DND-41 (cell line): ENCODE results near the gene DBNL.

Source experiments
- EZH2 ChIP-seq: IDR thresholded peaks from 3 replicates; pipeline ENCODE4 v1.6.1; 2012; ENCODE audit warnings: borderline replicate concordance, low read depth, mild to moderate bottlenecking, moderate library complexity, low read length, inconsistent platforms; ENCODE audit not compliant: severe bottlenecking
- TF ChIP-seq, protein P1 (sequence below): IDR thresholded peaks from 2 replicates; pipeline ENCODE4 v1.5.1; 2012; ENCODE audit warnings: borderline replicate concordance, low read length, moderate library complexity, mild to moderate bottlenecking; ENCODE audit not compliant: poor library complexity, severe bottlenecking; ENCODE audit errors: extremely low read depth

DNA sequence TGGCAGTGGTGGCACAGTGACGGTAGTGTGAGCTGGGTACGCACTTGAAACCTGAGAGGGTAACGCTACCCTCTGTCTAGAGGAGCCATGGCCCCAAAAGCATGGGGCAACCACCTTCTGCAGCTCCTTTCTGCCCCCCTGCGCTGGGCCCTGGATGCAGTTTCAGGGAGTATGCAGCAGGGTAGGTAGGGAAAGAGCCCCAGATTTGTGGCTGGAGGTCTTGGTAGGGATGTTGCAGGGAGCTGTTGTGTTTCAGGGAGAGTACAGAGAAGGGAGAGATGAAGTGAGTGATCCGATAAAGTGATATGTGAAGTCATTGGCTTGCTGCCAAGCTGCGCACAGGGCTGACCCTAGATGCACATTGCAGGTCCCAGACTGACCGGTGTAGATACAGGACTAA lies 23.6 kb downstream of the DBNL start:
- TF ChIP-seq EZH2 = no peak
- TF ChIP-seq, protein P1, sequence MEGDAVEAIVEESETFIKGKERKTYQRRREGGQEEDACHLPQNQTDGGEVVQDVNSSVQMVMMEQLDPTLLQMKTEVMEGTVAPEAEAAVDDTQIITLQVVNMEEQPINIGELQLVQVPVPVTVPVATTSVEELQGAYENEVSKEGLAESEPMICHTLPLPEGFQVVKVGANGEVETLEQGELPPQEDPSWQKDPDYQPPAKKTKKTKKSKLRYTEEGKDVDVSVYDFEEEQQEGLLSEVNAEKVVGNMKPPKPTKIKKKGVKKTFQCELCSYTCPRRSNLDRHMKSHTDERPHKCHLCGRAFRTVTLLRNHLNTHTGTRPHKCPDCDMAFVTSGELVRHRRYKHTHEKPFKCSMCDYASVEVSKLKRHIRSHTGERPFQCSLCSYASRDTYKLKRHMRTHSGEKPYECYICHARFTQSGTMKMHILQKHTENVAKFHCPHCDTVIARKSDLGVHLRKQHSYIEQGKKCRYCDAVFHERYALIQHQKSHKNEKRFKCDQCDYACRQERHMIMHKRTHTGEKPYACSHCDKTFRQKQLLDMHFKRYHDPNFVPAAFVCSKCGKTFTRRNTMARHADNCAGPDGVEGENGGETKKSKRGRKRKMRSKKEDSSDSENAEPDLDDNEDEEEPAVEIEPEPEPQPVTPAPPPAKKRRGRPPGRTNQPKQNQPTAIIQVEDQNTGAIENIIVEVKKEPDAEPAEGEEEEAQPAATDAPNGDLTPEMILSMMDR = no peak
